K562 (cell line): ENCODE measurements around the gene GNAT2. TPM values are rescaled to one million over a fixed set of nuclear protein-coding genes. Genes with fewer than 3 reads are reported as not detected.

Source experiments
- ARID4B ChIP-seq: sonication (generic); formaldehyde crosslinking; IDR thresholded peaks from 2 replicates; pipeline ENCODE4 v1.8.0; 2022; ENCODE audit warnings: mild to moderate bottlenecking, missing genetic modification reagents
- E2F6 ChIP-seq, 2 experiments: IDR thresholded peaks; 2 replicates each; pipeline ENCODE4 v1.6.1; 2011; ENCODE audit warnings: borderline replicate concordance in 1 of 2, control low read depth in 1 of 2, low read depth in 1 of 2, low read length in 1 of 2, mild to moderate bottlenecking in 1 of 2, mixed read lengths in 1 of 2, moderate library complexity in 1 of 2; ENCODE audit not compliant: insufficient read depth in 1 of 2, insufficient read length in 1 of 2, poor library complexity in 1 of 2, severe bottlenecking in 1 of 2; ENCODE audit errors: extremely low read depth in 1 of 2
- E4F1 ChIP-seq: fragments of 250-450 bp; sonication (Bioruptor Pico); IDR thresholded peaks from 2 replicates; pipeline ENCODE4 v1.5.0; 2021; ENCODE audit warnings: mild to moderate bottlenecking, borderline replicate concordance
- HMGN3 ChIP-seq: IDR thresholded peaks from 2 replicates; pipeline ENCODE4 v1.6.1; 2011; ENCODE audit warnings: borderline replicate concordance, low read depth, mild to moderate bottlenecking, mixed read lengths, low read length; ENCODE audit not compliant: insufficient read length; ENCODE audit errors: extremely low read depth
- MTF1 ChIP-seq: fragments of 250-450 bp; sonication (Bioruptor Pico); IDR thresholded peaks from 2 replicates; pipeline ENCODE4 v1.9.0; 2021; ENCODE audit warnings: moderate library complexity, mild to moderate bottlenecking, inconsistent platforms, borderline replicate concordance
- PHF20 ChIP-seq: fragments of 450-650 bp; IDR thresholded peaks from 2 replicates; pipeline ENCODE4 v1.6.1; 2018; ENCODE audit not compliant: partially characterized antibody
- POLR2AphosphoS5 ChIP-seq: IDR thresholded peaks from 2 replicates; pipeline ENCODE4 v1.6.1; 2011; ENCODE audit warnings: mild to moderate bottlenecking, low read depth, low read length, moderate library complexity; ENCODE audit not compliant: control insufficient read depth, insufficient read depth
- SFPQ ChIP-seq: fragments of 200-400 bp; formaldehyde crosslinking; IDR thresholded peaks from 2 replicates; pipeline ENCODE4 v1.6.1; 2017; ENCODE audit warnings: mild to moderate bottlenecking, low read depth, low read length, moderate library complexity
- SP2 ChIP-seq: IDR thresholded peaks from 2 replicates; pipeline ENCODE4 v1.6.1; 2011; ENCODE audit warnings: mild to moderate bottlenecking, low read depth, low read length, moderate library complexity; ENCODE audit not compliant: poor library complexity, severe bottlenecking; ENCODE audit errors: extremely low read depth
- USF1 ChIP-seq: sonication (generic); formaldehyde crosslinking; IDR thresholded peaks from 2 replicates; pipeline ENCODE4 v1.9.0; 2022; ENCODE audit warnings: mild to moderate bottlenecking, missing genetic modification reagents
- ZNF232 ChIP-seq: sonication (generic); formaldehyde crosslinking; IDR thresholded peaks from 2 replicates; pipeline ENCODE4 v1.8.0; 2022; ENCODE audit warnings: mild to moderate bottlenecking, missing genetic modification reagents
- polyA plus RNA-seq, 8 experiments: library from polyadenylated mRNA; depleted of rRNA in 4 of 8; stranded (reverse) in 5 of 8; unstranded in 3 of 8; fragments of >200 nt; fragmentation: Nextera tagmentation in 2 of 8; fragmentation: Illumina TruSeq in 1 of 8; extraction: Ambion mirVana in 2 of 8; extraction: Trizol in 1 of 8; gene quantifications; 2 replicates each; pipeline versions ENCODE4 v1.2.1 to v1.2.3, GENCODE V29; 2011 to 2014; ENCODE audit warnings: inconsistent platforms in 1 of 8, missing spikeins in 1 of 8
- total RNA-seq, 7 experiments: library from RNA; depleted of rRNA in 6 of 7; stranded (reverse); fragments of >200 nt in 6 of 7; fragmentation: Illumina TruSeq in 2 of 7; extraction: Trizol in 2 of 7; gene quantifications; 2 replicates each; pipeline versions ENCODE4 v1.2.1 to v1.2.3, GENCODE V29; 2011 to 2021; ENCODE audit warnings: low replicate concordance in 1 of 7

Gene GNAT2
- total and polyA plus RNA-seq, 9 of the 15 experiments (the other 6 are each of a cell fraction or from before 2014, with no cell fraction given), result 0.06 to 0.52 (median 0.24) TPM; not detected in 1

GRCh38 chr1:109619576-109620400 is at the start of gene GNAT2, which contains the start of gene AMPD2 (continued):
- TF ChIP-seq MTF1, result no peak
- no peak for TF ChIP-seq SFPQ
- TF ChIP-seq SP2, result no peak
- 0 out of 2 replicates have a peak, but pooled peaks have one; percentile 42 for TF ChIP-seq ZNF232 (CRISPR knock-in tag)
- TF ChIP-seq PHF20, result no peak
- peak; percentile 77 for TF ChIP-seq POLR2AphosphoS5
- TF ChIP-seq E2F6 (IDR thresholded peaks at IDR 0.05; ENCODE audit: borderline replicate concordance in 1 of 2, extremely low read depth in 1 of 2, insufficient read depth in 1 of 2, insufficient read length in 1 of 2, low read depth in 1 of 2, low read length in 1 of 2, poor library complexity in 1 of 2, severe bottlenecking in 1 of 2), result peak; percentile 48 to 80
- peak; percentile 94 for TF ChIP-seq USF1 (CRISPR knock-in tag)
- 0 out of 2 replicates have a peak, but pooled peaks have one; percentile 9 for TF ChIP-seq E4F1 (CRISPR knock-in tag)
- peak; percentile 82 for TF ChIP-seq ARID4B
- peak; percentile 95 for TF ChIP-seq HMGN3
